Ovary (tissue), 9 donors: ENCODE data around the gene TCF4. TPM values are rescaled to one million over a fixed set of nuclear protein-coding genes. Genes with fewer than 3 reads are reported as not detected.

Experiments used
- DNase-seq, 5 donors: peaks; one replicate each; pipeline ENCODE4 v3.0.0-alpha.2; 2019 to 2020
- H3K27ac ChIP-seq, 2 donors: fragments of 200-600 bp; one replicate each; pipeline versions ENCODE4 v1.5.1 to v1.8.0; 2019 to 2022
- H3K27me3 ChIP-seq: fragments of 200-600 bp; one replicate; pipeline ENCODE4 v1.8.0; 2022
- H3K36me3 ChIP-seq: fragments of 200-600 bp; sonication (generic); one replicate; pipeline ENCODE4 v1.5.1; 2019
- H3K4me1 ChIP-seq: one replicate; pipeline ENCODE4 v1.8.1; 2013; ENCODE audit warnings: mild to moderate bottlenecking, moderate library complexity; ENCODE audit not compliant: insufficient read depth
- H3K4me3 ChIP-seq: fragments of 200-600 bp; sonication (generic); one replicate; pipeline ENCODE4 v1.5.1; 2017
- H3K9me3 ChIP-seq, 2 donors: fragments of 200-600 bp in 1 of 2; sonication (generic) in 1 of 2; one replicate each; pipeline versions ENCODE4 v1.5.1 to v1.8.1; 2013 to 2019; ENCODE audit warnings: mild to moderate bottlenecking in 1 of 2, moderate library complexity in 1 of 2
- EP300 ChIP-seq: sonication (generic); formaldehyde crosslinking; IDR thresholded peaks from one replicate; pipeline ENCODE4 v1.6.1; 2017; ENCODE audit warnings: antibody characterized with exemption
- POLR2A ChIP-seq: fragments of 450-650 bp; IDR thresholded peaks from one replicate; pipeline ENCODE4 v1.6.1; 2017; ENCODE audit warnings: antibody characterized with exemption, mild to moderate bottlenecking, moderate library complexity
- WGBS, 3 donors: extraction: QIAGEN DNeasy Blood & Tissue Kit in 1 of 3; methylation state at CpG; one replicate each; pipeline versions ENCODE4 v1.1.5 to v1.1.7; 2013 to 2017; 5-methylcytosine and 5-hydroxymethylcytosine counted together
- intact Hi-C, 4 donors: fragments of 100-400 bp; cut with DNase I; formaldehyde crosslinking; loops; one replicate each; pipeline versions ENCODE4 v1.11.0 to v1.15.1; 2022 to 2023
- polyA plus RNA-seq, 2 donors: library from polyadenylated mRNA; stranded (reverse); fragments of 200-250 nt in 1 of 2; fragments of 350-450 nt in 1 of 2; fragmentation: Illumina TruSeq in 1 of 2; extraction: RNeasy Lipid Tissue Mini Kit (QIAGEN cat#74804) in 1 of 2; gene quantifications; one replicate each; pipeline ENCODE4 v1.2.3, GENCODE V29; 2013 to 2014
- total RNA-seq, 7 donors: library from RNA; depleted of rRNA in 2 of 7; stranded (reverse); fragments of >200 nt in 2 of 7; fragmentation: NEBNext Ultra II Directional in 3 of 7; extraction: Animal tissue kit (Norgen Biotek cat#: 25700) in 3 of 7; gene quantifications; one replicate each; pipeline versions ENCODE4 v1.1.0 to v1.2.4, GENCODE V29; 2016 to 2023
- TF ChIP-seq, protein P1 (sequence below), 3 donors: fragments of 450-650 bp in 2 of 3; fragments of 200-600 bp in 1 of 3; IDR thresholded peaks; one replicate each; pipeline versions ENCODE4 v1.5.1 to v1.8.0; 2016 to 2022; ENCODE audit warnings: antibody characterized with exemption in 3 of 3, mild to moderate bottlenecking in 1 of 3
- donor health status: DM: no; HTN: no; CAD: no; lungs with moderate emphysema.
- donor health status: DM: no; HTN: no; CAD: no.
- donor health status: Bipolar disorder and iron deficiency.
- donor health status: DM: yes; HTN: yes; CAD: no.
- donor health status: DM: no; HTN: no; CAD: no.
- donor health status: DM: yes; HTN: yes; CAD: no.

Gene TCF4
- total and polyA plus RNA-seq, 9 donors, result 36.5 to 131 (median 112) TPM

DNA sequence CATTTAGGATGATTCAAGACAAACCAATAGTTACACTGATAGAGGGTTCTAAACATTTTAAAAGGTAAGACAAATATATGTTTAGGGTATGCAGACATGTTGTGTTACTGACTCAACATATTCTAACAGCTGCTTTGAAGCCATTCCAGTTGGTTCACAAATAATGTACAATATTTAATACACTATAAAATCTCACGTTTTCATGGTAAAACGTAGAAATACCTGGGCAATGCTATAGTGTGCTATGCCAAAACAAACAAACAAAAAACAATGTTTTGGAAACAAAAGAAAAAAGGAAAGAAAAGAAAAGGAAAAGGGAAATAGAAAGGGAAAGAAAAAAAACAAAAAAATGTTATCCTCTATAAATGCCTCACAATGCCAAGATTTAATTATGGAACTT is 277.1 kb downstream of the TCF4 start:
- TF ChIP-seq, protein P1, sequence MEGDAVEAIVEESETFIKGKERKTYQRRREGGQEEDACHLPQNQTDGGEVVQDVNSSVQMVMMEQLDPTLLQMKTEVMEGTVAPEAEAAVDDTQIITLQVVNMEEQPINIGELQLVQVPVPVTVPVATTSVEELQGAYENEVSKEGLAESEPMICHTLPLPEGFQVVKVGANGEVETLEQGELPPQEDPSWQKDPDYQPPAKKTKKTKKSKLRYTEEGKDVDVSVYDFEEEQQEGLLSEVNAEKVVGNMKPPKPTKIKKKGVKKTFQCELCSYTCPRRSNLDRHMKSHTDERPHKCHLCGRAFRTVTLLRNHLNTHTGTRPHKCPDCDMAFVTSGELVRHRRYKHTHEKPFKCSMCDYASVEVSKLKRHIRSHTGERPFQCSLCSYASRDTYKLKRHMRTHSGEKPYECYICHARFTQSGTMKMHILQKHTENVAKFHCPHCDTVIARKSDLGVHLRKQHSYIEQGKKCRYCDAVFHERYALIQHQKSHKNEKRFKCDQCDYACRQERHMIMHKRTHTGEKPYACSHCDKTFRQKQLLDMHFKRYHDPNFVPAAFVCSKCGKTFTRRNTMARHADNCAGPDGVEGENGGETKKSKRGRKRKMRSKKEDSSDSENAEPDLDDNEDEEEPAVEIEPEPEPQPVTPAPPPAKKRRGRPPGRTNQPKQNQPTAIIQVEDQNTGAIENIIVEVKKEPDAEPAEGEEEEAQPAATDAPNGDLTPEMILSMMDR (IDR thresholded peaks at IDR 0.05), result no peak
- no peak for TF ChIP-seq EP300
- no peak for TF ChIP-seq POLR2A
- Histone ChIP-seq H3K36me3 (no peaks in the 10 kb centered on the region), H3K27me3 (no peaks in the 10 kb centered on the region), H3K27ac (no peak overlapping the region), H3K4me1 (peaks cover 9% of the 10 kb centered on the region), H3K4me3 (no peak overlapping the region), H3K9me3 (no peaks in the 10 kb centered on the region)
- intact Hi-C loops, result loop anchor here in 1 of 4 donors (5.0 kb wide), 1 partner anchor 49 kb away; no protein-coding TSS in a partner anchor
- 71 to 86% (median 75%) methylated on average over 2 of the region's 2 CpGs for WGBS, 3 donors
- DNase-seq, result no peak

DNA sequence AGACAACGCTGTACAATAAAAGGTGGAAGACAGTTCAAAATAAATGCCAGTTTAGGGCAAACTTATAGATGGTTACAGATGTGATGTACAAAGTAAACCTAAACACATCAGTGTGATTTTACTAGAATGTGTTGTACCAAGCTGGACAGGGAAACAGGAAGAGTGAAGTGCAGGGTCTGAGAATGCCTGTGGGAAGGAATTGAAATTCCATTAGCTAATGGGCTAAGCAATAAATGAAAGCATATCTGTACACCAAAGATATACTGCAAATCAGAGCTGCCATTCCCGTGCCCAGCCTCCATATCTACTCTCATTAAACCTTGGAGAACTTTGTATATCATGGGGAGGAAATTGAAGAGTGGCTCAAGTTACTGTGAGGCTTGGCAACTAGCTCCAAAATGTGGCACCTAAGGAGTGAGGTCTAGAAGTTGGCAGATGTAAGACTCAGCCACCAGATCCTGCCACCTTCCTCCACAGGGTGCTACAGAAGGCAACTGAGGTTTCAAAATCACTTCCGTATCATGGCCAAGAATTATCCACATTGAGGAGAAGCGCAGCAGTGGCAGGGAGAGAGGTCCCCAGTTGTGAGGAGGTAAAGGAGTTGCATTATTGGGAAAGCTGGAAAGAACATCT is 277.8 kb downstream of the TCF4 start:
- H3K4me3 ChIP-seq, result no peak overlapping the region
- TF ChIP-seq, protein P1 (IDR thresholded peaks at IDR 0.05), result no peak
- TF ChIP-seq POLR2A (no peak), EP300 (no peak)
- peaks cover 9% of the 10 kb centered on the region for H3K4me1 ChIP-seq
- WGBS, 3 donors, result 86 to 96% (median 93%) methylated on average over 4 of the region's 4 CpGs
- H3K9me3 ChIP-seq, result no peaks in the 10 kb centered on the region
- intact Hi-C loops, result loop anchor here in 1 of 4 donors (5.0 kb wide), 1 partner anchor 48 kb away; no protein-coding TSS in a partner anchor
- no peak for DNase-seq
- no peaks in the 10 kb centered on the region for H3K36me3 ChIP-seq
- no peak overlapping the region for H3K27ac ChIP-seq
- no peaks in the 10 kb centered on the region for H3K27me3 ChIP-seq

DNA sequence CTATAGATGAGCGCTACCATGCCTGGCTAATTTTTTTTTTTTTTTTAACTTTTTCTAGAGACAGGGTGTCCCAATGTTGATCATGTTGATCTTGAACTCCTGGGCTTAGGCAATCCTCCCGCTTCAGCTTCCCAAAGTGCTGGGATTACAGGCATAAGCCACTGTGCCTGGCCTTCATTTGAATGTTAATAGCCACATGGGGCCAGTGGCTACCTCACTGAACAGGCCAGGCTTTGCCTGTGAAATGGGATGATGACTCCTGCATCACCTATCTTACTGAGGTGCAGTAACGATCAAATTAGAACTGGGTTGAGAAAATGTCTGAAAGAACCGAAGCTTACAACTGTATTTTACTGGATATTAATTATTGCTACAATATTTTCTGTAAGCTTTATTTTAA is 278.7 kb downstream of the TCF4 start:
- Histone ChIP-seq H3K4me3 (no peak overlapping the region), H3K27ac (no peak overlapping the region), H3K27me3 (no peaks in the 10 kb centered on the region), H3K36me3 (no peaks in the 10 kb centered on the region), H3K4me1 (peaks cover 7% of the 10 kb centered on the region), H3K9me3 (no peaks in the 10 kb centered on the region)
- TF ChIP-seq, protein P1 (IDR thresholded peaks at IDR 0.05), result no peak
- TF ChIP-seq POLR2A (no peak), EP300 (no peak)
- 97 to 98% (median 98%) methylated on average over 4 of the region's 4 CpGs for WGBS, 3 donors
- intact Hi-C loops, result no loop called here
- no peak for DNase-seq

DNA sequence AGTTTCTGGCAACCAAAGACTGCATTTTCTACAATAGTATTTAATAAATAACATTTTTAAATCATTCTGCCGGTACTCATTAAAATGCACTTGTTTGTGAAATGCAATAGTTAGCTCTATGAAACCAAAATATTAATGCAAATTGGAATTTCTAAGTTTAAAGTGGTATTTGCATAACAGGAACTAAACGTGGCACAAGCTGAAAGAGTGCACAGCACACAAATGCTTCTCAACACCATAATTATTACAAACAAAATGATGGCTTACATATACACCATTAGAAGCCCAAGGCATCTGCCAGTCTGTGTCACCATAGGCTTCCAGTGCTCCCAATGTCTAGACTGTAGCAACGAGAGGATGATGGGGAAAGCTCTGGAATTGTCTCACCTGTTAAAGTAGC is 280.5 kb downstream of the TCF4 start:
- Histone ChIP-seq H3K27ac (no peak overlapping the region), H3K4me1 (peaks cover 5% of the 10 kb centered on the region), H3K4me3 (no peak overlapping the region), H3K36me3 (no peaks in the 10 kb centered on the region), H3K27me3 (no peaks in the 10 kb centered on the region), H3K9me3 (no peaks in the 10 kb centered on the region)
- TF ChIP-seq, protein P1 (IDR thresholded peaks at IDR 0.05), result no peak
- no peak for TF ChIP-seq EP300
- TF ChIP-seq POLR2A, result no peak
- no peak for DNase-seq
- intact Hi-C loops, result no loop called here
- 83 to 84% (median 84%) methylated on average over 3 of the region's 3 CpGs for WGBS, 3 donors
